HG03439 (cell line): ENCODE measurements around the gene CCDC88A.
"Not testable (repeated sequence)": the region's sequence is repeated elsewhere in the genome, so short reads cannot be mapped to it uniquely, and the experiment has no call there.

Experiments
- ATAC-seq: cut with Tn5 transposase; IDR thresholded peaks from one replicate; pipeline ENCODE4 v1.9.1; 2021; ENCODE audit warnings: mild to moderate bottlenecking, moderate library complexity; ENCODE audit not compliant: unreplicated experiment

Gene CCDC88A

GRCh38 chr2:55311444-55311870 is 108.2 kb downstream of the CCDC88A start:
- ATAC-seq: peak; percentile 96

- no peak for ATAC-seq
Measured at GRCh38 chr2:55309446-55309845, 110.2 kb downstream of the CCDC88A start.

- ATAC-seq: peak; percentile 88
Measured at GRCh38 chr2:55302241-55302640, 117.4 kb downstream of the CCDC88A start.

GRCh38 chr2:55301277-55301676 is 118.4 kb downstream of the CCDC88A start:
- ATAC-seq: no peak

GRCh38 chr2:55296393-55296792 is 123.3 kb downstream of the CCDC88A start:
- ATAC-seq: peak; percentile 71

GRCh38 chr2:55283083-55283482 is 136.6 kb downstream of the CCDC88A start:
- ATAC-seq: no peak

GRCh38 chr2:55282110-55282917 is 137.3 kb downstream of the CCDC88A start:
- peak; percentile 98 for ATAC-seq

GRCh38 chr2:55280851-55281546 is 138.7 kb downstream of the CCDC88A start:
- ATAC-seq: not testable (repeated sequence)

- ATAC-seq: not testable (repeated sequence)
Measured at GRCh38 chr2:55279859-55280424, 139.7 kb downstream of the CCDC88A start.

- ATAC-seq: not testable (repeated sequence)
Measured at GRCh38 chr2:55279214-55279835, 140.3 kb downstream of the CCDC88A start.

- no peak for ATAC-seq
Measured at GRCh38 chr2:55277310-55277709, 142.3 kb downstream of the CCDC88A start.

GRCh38 chr2:55274346-55274745 is 145.3 kb downstream of the CCDC88A start:
- not testable (repeated sequence) for ATAC-seq

GRCh38 chr2:55269645-55269990 is 150.0 kb downstream of the CCDC88A start:
- no peak for ATAC-seq

GRCh38 chr2:55268907-55269644 is 150.6 kb downstream of the CCDC88A start, which contains the start of gene MTIF2:
Gene MTIF2, minus strand, starts transcription at chr2:55269231. Its CDS starts 5,373 bp downstream, at chr2:55263858.
- ATAC-seq: peak; percentile 99

GRCh38 chr2:55268288-55268906 is 151.3 kb downstream of the CCDC88A start:
- ATAC-seq: no peak

- not testable (repeated sequence) for ATAC-seq
Measured at GRCh38 chr2:55259586-55259985, 160.1 kb downstream of the CCDC88A start.

GRCh38 chr2:55252832-55253231 is 166.8 kb downstream of the CCDC88A start:
- ATAC-seq: no peak

- no peak for ATAC-seq
Measured at GRCh38 chr2:55247025-55247424, 172.6 kb downstream of the CCDC88A start.

- ATAC-seq: no peak
Measured at GRCh38 chr2:55245411-55245810, 174.2 kb downstream of the CCDC88A start.

GRCh38 chr2:55242617-55243016 is 177.0 kb downstream of the CCDC88A start:
- ATAC-seq: no peak
